NB4 (cell line): ENCODE measurements around the gene METAP2.
"Not testable (repeated sequence)": the region's sequence is repeated elsewhere in the genome, so short reads cannot be mapped to it uniquely, and the experiment has no call there.

Experiments
- CTCF ChIP-seq: IDR thresholded peaks from one replicate; pipeline ENCODE4 v1.5.1; 2012; ENCODE audit warnings: low read depth, low read length
- POLR2A ChIP-seq: IDR thresholded peaks from 2 replicates; pipeline ENCODE4 v1.6.1; 2011; ENCODE audit warnings: mild to moderate bottlenecking; ENCODE audit not compliant: insufficient read length; ENCODE audit errors: extremely low read depth

- not testable (repeated sequence) for TF ChIP-seq CTCF, POLR2A
These were observed 20.1 kb upstream of the METAP2 start for GRCh38 chr12:95453881-95454280.
